Astrocyte (in vitro differentiated cells and primary cell): ENCODE data around the gene FLYWCH1. TPM values are rescaled to one million over a fixed set of nuclear protein-coding genes. Genes with fewer than 3 reads are reported as not detected.

Source experiments
- DNase-seq: peaks from one replicate; pipeline ENCODE4 v3.0.0-alpha.2; 2010; ENCODE audit warnings: low read depth
- FAIRE-seq: peaks from 2 replicates; lab custom pipeline; 2011; peaks lifted over from hg19 to GRCh38; lab: Jason Lieb, UNC
- H2AFZ ChIP-seq: 2 replicates; pipeline ENCODE4 v1.6.0; 2012; ENCODE audit warnings: low read depth, low read length, inconsistent platforms
- H3K27ac ChIP-seq: 2 replicates; pipeline ENCODE4 v1.5.1; 2011; ENCODE audit warnings: low read depth, low read length, inconsistent platforms
- H3K27me3 ChIP-seq: 2 replicates; pipeline ENCODE4 v1.6.0; 2011; ENCODE audit warnings: low read length, inconsistent platforms; ENCODE audit not compliant: insufficient read depth
- H3K36me3 ChIP-seq: 2 replicates; pipeline ENCODE4 v1.5.1; 2011; ENCODE audit warnings: low read length, inconsistent platforms; ENCODE audit not compliant: insufficient read depth
- H3K4me1 ChIP-seq: 2 replicates; pipeline ENCODE4 v1.5.1; 2011; ENCODE audit warnings: low read length, inconsistent platforms; ENCODE audit not compliant: insufficient read depth
- H3K4me2 ChIP-seq: 2 replicates; pipeline ENCODE4 v1.6.0; 2012; ENCODE audit warnings: low read length, inconsistent platforms
- H3K4me3 ChIP-seq: 2 replicates; pipeline ENCODE4 v1.5.1; 2011; ENCODE audit warnings: low read depth, mild to moderate bottlenecking, low read length, inconsistent platforms; ENCODE audit not compliant: insufficient read depth
- H3K79me2 ChIP-seq: 2 replicates; pipeline ENCODE4 v1.6.0; 2012; ENCODE audit warnings: mild to moderate bottlenecking, low read length, inconsistent platforms; ENCODE audit not compliant: insufficient read depth
- H3K9ac ChIP-seq: 2 replicates; pipeline ENCODE4 v1.6.0; 2012; ENCODE audit warnings: mild to moderate bottlenecking, low read length, inconsistent platforms
- H3K9me3 ChIP-seq: 2 replicates; pipeline ENCODE4 v1.5.1; 2012; ENCODE audit warnings: low read depth, mild to moderate bottlenecking, low read length, inconsistent platforms; ENCODE audit not compliant: insufficient read depth
- H4K20me1 ChIP-seq: 2 replicates; pipeline ENCODE4 v1.6.0; 2012; ENCODE audit warnings: low read length, inconsistent platforms; ENCODE audit not compliant: insufficient read depth
- H3K27ac Mint-ChIP-seq: one replicate; pipeline ENCODE4 v1.8.0; 2021; ENCODE audit warnings: mild to moderate bottlenecking, mixed read lengths; ENCODE audit not compliant: unreplicated experiment
- H3K27me3 Mint-ChIP-seq: one replicate; pipeline ENCODE4 v1.8.0; 2021; ENCODE audit warnings: low read depth, mixed read lengths; ENCODE audit not compliant: unreplicated experiment
- H3K36me3 Mint-ChIP-seq: one replicate; pipeline ENCODE4 v1.8.0; 2021; ENCODE audit warnings: low read depth, mixed read lengths; ENCODE audit not compliant: unreplicated experiment
- H3K4me1 Mint-ChIP-seq: one replicate; pipeline ENCODE4 v1.8.0; 2021; ENCODE audit warnings: low read depth, mixed read lengths; ENCODE audit not compliant: unreplicated experiment
- H3K4me3 Mint-ChIP-seq: one replicate; pipeline ENCODE4 v1.8.0; 2021; ENCODE audit warnings: mild to moderate bottlenecking, moderate library complexity, mixed read lengths; ENCODE audit not compliant: unreplicated experiment
- H3K9me3 Mint-ChIP-seq: one replicate; pipeline ENCODE4 v1.8.0; 2021; ENCODE audit warnings: mild to moderate bottlenecking, mixed read lengths; ENCODE audit not compliant: unreplicated experiment
- EZH2 ChIP-seq: IDR thresholded peaks from 2 replicates; pipeline ENCODE4 v1.6.1; 2012; ENCODE audit warnings: mild to moderate bottlenecking, low read length, inconsistent platforms; ENCODE audit not compliant: insufficient read depth
- total RNA-seq: library from RNA; stranded (reverse); gene quantifications from 2 replicates; pipeline ENCODE4 v1.2.1, GENCODE V29; 2021
- TF ChIP-seq, protein P1 (sequence below): IDR thresholded peaks from 2 replicates; pipeline ENCODE4 v1.5.1; 2011; ENCODE audit warnings: low read depth, mild to moderate bottlenecking, inconsistent platforms, low read length, moderate library complexity; ENCODE audit not compliant: insufficient read depth

FLYWCH1 gene
- total RNA-seq, 1 donor from 2014 or later, result 58.9 TPM

DNA sequence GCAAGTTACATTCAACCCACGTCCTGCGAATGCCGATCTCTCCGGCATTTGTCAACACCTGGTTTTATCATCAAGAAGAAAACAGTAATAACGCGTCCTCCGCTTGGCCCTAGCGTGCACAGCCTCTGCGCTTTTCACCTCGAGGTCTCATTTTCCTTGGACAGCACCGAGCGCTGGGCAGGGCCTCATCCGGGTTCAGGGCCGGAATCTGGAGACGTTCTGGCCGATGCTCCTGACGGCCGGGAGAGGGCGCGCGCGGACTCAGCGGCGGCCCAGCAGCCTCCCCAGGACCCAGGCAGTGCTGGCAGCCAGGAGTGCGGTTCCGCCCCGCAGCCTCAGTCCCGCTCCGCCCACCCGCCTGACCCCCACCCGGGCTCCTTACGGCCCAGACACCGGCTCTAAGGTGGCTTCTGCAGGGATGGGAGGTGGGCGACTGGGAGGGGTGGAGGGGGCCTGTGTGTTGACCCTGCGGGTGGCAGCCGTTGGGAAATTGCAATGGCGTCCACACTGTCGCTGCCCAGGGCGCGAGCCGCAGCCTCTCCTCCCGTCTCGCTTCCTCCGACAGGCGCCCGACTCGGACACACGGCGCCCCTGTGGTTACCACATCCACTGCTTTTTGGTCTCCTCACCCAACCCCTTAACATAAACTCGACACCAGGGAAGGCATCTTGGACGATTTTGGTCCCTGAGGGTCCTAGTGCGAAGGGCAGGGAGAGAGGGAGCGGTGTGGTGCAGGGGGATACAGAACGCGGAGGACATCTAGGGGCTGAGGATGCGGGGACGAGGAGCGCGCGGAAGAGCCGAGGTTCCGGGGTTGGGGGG lies 7.4 kb upstream of the FLYWCH1 start:
- peaks cover 3% of the 10 kb centered on the region for H3K36me3 Mint-ChIP-seq

DNA sequence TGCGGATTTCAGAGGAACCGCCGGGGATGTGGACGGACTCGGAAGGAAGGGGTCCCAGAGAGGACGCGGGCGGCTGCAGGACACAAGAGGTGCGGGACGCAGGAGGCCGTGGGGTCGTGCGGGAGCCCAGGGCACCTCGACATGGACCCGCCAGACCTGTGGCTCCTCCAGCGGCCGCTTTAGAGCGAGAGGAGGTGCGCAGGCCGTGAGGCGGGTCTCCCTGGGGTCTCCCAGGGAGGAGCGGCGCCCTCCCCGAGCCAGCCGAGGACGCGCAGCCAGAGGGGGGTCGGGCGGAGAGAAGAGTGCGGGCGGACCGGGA lies 6.8 kb upstream of the FLYWCH1 start:
- peaks cover 15% of the 10 kb centered on the region for H3K4me1 Mint-ChIP-seq
- no peak for TF ChIP-seq EZH2
- TF ChIP-seq, protein P1, sequence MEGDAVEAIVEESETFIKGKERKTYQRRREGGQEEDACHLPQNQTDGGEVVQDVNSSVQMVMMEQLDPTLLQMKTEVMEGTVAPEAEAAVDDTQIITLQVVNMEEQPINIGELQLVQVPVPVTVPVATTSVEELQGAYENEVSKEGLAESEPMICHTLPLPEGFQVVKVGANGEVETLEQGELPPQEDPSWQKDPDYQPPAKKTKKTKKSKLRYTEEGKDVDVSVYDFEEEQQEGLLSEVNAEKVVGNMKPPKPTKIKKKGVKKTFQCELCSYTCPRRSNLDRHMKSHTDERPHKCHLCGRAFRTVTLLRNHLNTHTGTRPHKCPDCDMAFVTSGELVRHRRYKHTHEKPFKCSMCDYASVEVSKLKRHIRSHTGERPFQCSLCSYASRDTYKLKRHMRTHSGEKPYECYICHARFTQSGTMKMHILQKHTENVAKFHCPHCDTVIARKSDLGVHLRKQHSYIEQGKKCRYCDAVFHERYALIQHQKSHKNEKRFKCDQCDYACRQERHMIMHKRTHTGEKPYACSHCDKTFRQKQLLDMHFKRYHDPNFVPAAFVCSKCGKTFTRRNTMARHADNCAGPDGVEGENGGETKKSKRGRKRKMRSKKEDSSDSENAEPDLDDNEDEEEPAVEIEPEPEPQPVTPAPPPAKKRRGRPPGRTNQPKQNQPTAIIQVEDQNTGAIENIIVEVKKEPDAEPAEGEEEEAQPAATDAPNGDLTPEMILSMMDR, result no peak
- FAIRE-seq (no peak), DNase-seq (no peak)
- Histone ChIP-seq H3K27ac (peak overlapping the region; percentile 52), H2AFZ (peak overlapping the region; percentile 76), H4K20me1 (no peaks in the 10 kb centered on the region), H3K27me3 (no peaks in the 10 kb centered on the region), H3K36me3 (no peaks in the 10 kb centered on the region), H3K79me2 (no peaks in the 10 kb centered on the region), H3K4me3 (peak overlapping the region; percentile 87), H3K9me3 (no peaks in the 10 kb centered on the region), H3K4me1 (peaks cover 16% of the 10 kb centered on the region), H3K9ac (peak overlapping the region; percentile 88), H3K4me2 (peak overlapping the region; percentile 100)
- peak overlapping the region; percentile 95 for H3K4me3 Mint-ChIP-seq
- H3K9me3 Mint-ChIP-seq, result no peaks in the 10 kb centered on the region
- H3K36me3 Mint-ChIP-seq, result peaks cover 3% of the 10 kb centered on the region
- H3K27me3 Mint-ChIP-seq, result no peaks in the 10 kb centered on the region
- peak overlapping the region; percentile 87 for H3K27ac Mint-ChIP-seq

More for the DNA sequence above, 7.4 kb upstream of the FLYWCH1 start:
- TF ChIP-seq, protein P1, result peak; percentile 60
- TF ChIP-seq EZH2, result no peak
- no peaks in the 10 kb centered on the region for H3K79me2 ChIP-seq
- peak overlapping the region; percentile 87 for H3K27ac Mint-ChIP-seq
- H3K9me3 Mint-ChIP-seq, result no peaks in the 10 kb centered on the region
- H2AFZ ChIP-seq, result peak overlapping the region; percentile 76
- peak overlapping the region; percentile 95 for H3K4me3 Mint-ChIP-seq
- H3K4me3 ChIP-seq, result peak overlapping the region; percentile 87
- H4K20me1 ChIP-seq, result no peaks in the 10 kb centered on the region
- H3K9me3 ChIP-seq, result no peaks in the 10 kb centered on the region
- peaks cover 16% of the 10 kb centered on the region for H3K4me1 ChIP-seq
- DNase-seq (peak; percentile 60), FAIRE-seq (no peak)
- H3K9ac ChIP-seq, result peak overlapping the region; percentile 88
- peak overlapping the region; percentile 100 for H3K4me2 ChIP-seq
- no peaks in the 10 kb centered on the region for H3K27me3 ChIP-seq
- H3K27ac ChIP-seq, result peak overlapping the region; percentile 52
- no peaks in the 10 kb centered on the region for H3K27me3 Mint-ChIP-seq
- H3K36me3 ChIP-seq, result no peaks in the 10 kb centered on the region
- H3K4me1 Mint-ChIP-seq, result peaks cover 15% of the 10 kb centered on the region
